Measurements from ENCODE around the gene TMEM87A. TPM values are rescaled to one million over a fixed set of nuclear protein-coding genes. Genes with fewer than 3 reads are reported as not detected.

Gene TMEM87A
- polyA plus RNA-seq, 2 of the 4 experiments (the other 2 are of a cell fraction), result 30.3 to 49.8 TPM

DNA sequence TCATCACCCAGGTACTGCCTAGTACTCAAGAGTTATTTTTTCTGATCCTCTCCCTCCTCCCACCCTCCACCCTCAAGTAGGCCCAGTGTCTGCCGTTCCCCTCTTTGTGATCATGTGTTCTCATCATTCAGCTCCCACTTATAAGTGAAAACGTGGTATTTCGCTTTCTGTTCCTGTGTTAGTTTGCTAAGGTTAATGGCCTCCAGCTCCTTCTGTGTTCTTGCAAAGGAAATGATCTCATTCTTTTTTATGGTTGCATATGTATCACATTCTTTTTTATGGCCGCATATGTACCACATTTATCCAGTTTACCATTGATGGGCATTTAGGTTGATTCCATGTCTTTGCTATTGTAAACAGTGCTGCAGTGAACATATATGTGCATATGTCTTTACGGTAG is 8.4 kb downstream of the TMEM87A start:
- FAIRE-seq, result no peak
- CTCF ChIA-PET, result interaction anchor here (0.7 kb wide), 1 partner anchor 116 kb away, joined by 5 read pairs; no protein-coding TSS in a partner anchor
- WGBS (ENCODE audit: missing lambda C conversion rate), result 97% methylated on average over 5 of the region's 5 CpGs
- H3K4me2 ChIP-seq, result no peak overlapping the region
- POLR2A ChIA-PET, result interaction anchor here (1.5 kb wide), 1 partner anchor 9 kb away, joined by 6 read pairs; the partner anchor contains the start of genes GANC and TMEM87A
- no peak overlapping the region for H3K4me3 ChIP-seq
- no peak for ATAC-seq
- DNase-seq (ENCODE audit: low read depth in 1 of 2, low spot score in 1 of 2), result no peak
- TF ChIP-seq RFX5 (IDR thresholded peaks at IDR 0.05) (no peak), MAZ (IDR thresholded peaks at IDR 0.05; ENCODE audit: borderline replicate concordance, low read depth, low read length) (no peak)
- TF ChIP-seq, protein P1, sequence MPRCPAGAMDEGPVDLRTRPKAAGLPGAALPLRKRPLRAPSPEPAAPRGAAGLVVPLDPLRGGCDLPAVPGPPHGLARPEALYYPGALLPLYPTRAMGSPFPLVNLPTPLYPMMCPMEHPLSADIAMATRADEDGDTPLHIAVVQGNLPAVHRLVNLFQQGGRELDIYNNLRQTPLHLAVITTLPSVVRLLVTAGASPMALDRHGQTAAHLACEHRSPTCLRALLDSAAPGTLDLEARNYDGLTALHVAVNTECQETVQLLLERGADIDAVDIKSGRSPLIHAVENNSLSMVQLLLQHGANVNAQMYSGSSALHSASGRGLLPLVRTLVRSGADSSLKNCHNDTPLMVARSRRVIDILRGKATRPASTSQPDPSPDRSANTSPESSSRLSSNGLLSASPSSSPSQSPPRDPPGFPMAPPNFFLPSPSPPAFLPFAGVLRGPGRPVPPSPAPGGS (IDR thresholded peaks at IDR 0.05), result no peak
- no peak overlapping the region for H3K27ac ChIP-seq
- no peaks in the 10 kb centered on the region for H3K4me1 ChIP-seq
- no peaks in the 10 kb centered on the region for H3K9me3 ChIP-seq

DNA sequence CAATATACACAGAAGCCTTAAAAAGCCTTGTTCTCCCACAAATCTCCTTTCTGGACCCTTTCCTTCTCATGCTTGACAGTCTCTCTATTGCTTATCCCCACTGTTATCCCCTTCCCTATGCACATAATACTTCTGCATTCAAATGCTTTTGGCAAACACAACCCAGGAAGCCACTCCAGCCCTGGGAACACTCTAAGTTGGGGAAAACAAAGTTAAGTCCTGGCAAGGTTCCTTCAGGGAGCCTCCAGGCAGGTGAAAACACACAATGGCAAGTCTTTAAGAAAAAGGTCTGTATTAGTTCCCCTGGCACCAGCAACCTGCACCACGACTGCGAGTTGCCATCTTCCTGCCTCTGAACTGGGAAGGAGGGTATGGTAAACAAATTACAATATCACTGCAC is 19.9 kb downstream of the TMEM87A start:
- TF ChIP-seq ZC3H11A (IDR thresholded peaks at IDR 0.05) (no peak), HEYL (CRISPR knock-in tag; IDR thresholded peaks at IDR 0.05) (no peak), NR3C1 (IDR thresholded peaks at IDR 0.05) (no peak), EHMT2 (IDR thresholded peaks at IDR 0.05; ENCODE audit: low read depth) (no peak), HDAC2 (IDR thresholded peaks at IDR 0.05) (no peak), MAFK (IDR thresholded peaks at IDR 0.05; ENCODE audit: partially characterized antibody) (no peak), MAZ (IDR thresholded peaks at IDR 0.05; ENCODE audit: borderline replicate concordance, low read depth, low read length) (no peak), FOSL2 (IDR thresholded peaks at IDR 0.05) (no peak), FOSL2 (CRISPR knock-in tag; IDR thresholded peaks at IDR 0.05) (no peak), ZSCAN20 (CRISPR knock-in tag; IDR thresholded peaks at IDR 0.05) (no peak), RFX5 (IDR thresholded peaks at IDR 0.05) (no peak), NFE2L2 (conservative IDR thresholded peaks at IDR 0.05; ENCODE audit: low read length) (no peak), CHD2 (IDR thresholded peaks at IDR 0.05; ENCODE audit: low read length, partially characterized antibody) (no peak), GATA3 (IDR thresholded peaks at IDR 0.05; ENCODE audit: borderline replicate concordance) (no peak), JUNB (IDR thresholded peaks at IDR 0.05) (no peak)
- TF ChIP-seq, protein P2, sequence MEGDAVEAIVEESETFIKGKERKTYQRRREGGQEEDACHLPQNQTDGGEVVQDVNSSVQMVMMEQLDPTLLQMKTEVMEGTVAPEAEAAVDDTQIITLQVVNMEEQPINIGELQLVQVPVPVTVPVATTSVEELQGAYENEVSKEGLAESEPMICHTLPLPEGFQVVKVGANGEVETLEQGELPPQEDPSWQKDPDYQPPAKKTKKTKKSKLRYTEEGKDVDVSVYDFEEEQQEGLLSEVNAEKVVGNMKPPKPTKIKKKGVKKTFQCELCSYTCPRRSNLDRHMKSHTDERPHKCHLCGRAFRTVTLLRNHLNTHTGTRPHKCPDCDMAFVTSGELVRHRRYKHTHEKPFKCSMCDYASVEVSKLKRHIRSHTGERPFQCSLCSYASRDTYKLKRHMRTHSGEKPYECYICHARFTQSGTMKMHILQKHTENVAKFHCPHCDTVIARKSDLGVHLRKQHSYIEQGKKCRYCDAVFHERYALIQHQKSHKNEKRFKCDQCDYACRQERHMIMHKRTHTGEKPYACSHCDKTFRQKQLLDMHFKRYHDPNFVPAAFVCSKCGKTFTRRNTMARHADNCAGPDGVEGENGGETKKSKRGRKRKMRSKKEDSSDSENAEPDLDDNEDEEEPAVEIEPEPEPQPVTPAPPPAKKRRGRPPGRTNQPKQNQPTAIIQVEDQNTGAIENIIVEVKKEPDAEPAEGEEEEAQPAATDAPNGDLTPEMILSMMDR (IDR thresholded peaks at IDR 0.05), result no peak
- Histone ChIP-seq H3K27ac (no peak overlapping the region), H3K4me1 (no peaks in the 10 kb centered on the region), H3K4me3 (no peak overlapping the region), H3K9me3 (peaks cover 5% of the 10 kb centered on the region; the same call in 1 of the 3 replicates), H3K4me2 (no peak overlapping the region)
- ATAC-seq, result no peak
- WGBS (ENCODE audit: missing lambda C conversion rate), result 100% methylated on average over 2 of the region's 2 CpGs
- ChIA-PET POLR2A (interaction anchor here (1.3 kb wide), 1 partner anchor 20 kb away, joined by 4 read pairs; the partner anchor contains the start of genes GANC and TMEM87A), CTCF (no interaction called here)
- FAIRE-seq, result no peak
- no peak for DNase-seq (ENCODE audit: low read depth in 1 of 2, low spot score in 1 of 2)

DNA sequence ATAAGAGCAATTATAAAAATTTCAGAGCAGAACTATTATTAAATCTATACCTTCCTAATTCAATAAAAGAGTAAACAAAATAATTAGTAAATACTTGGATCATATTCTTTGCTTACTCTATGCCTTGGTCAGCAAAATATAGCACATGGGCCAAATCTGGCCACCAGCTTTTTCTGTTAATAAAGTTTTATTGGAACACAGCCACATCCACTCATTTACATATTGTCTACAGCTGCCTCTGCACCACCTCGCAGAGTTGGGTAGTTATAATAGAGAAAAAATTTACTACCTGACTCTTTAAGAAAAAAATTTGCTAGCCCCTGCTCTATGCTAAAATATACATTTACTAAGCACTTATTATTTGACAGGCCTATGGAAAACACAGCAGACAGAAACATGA is 32.4 kb downstream of the TMEM87A start:
- Histone ChIP-seq H3K9me3 (no peaks in the 10 kb centered on the region), H3K4me2 (no peak overlapping the region), H3K4me1 (no peaks in the 10 kb centered on the region), H3K4me3 (no peak overlapping the region), H3K27ac (no peak overlapping the region)
- DNase-seq (ENCODE audit: low read depth in 1 of 2, low spot score in 1 of 2) (no peak), ATAC-seq (no peak), FAIRE-seq (no peak)
- TF ChIP-seq KDM1A (IDR thresholded peaks at IDR 0.05; ENCODE audit: low read depth) (no peak), SMC3 (IDR thresholded peaks at IDR 0.05) (no peak), PHF8 (IDR thresholded peaks at IDR 0.05; ENCODE audit: borderline replicate concordance, low read depth) (no peak)
- WGBS (ENCODE audit: missing lambda C conversion rate), result 91% methylated on average over 1 of the region's 1 CpG
- ChIA-PET CTCF (no interaction called here), POLR2A (no interaction called here)

Measured in A549 (cell line).